ENCODE measurements around the gene LEMD3. TPM values are rescaled to one million over a fixed set of nuclear protein-coding genes. Genes with fewer than 3 reads are reported as not detected.

Gene LEMD3
- total and polyA plus RNA-seq, 4 donors = 29.0 to 53.4 (median 34.5) TPM

- no peak overlapping the region for H3K4me3 ChIP-seq (ENCODE audit: low read depth, low read length)
- DNase-seq (ENCODE audit: low read depth in 4 of 6, low spot score in 6 of 6) = no peak
- H3K4me1 ChIP-seq (ENCODE audit: control insufficient read depth, insufficient read depth, low read length) = no peaks in the 10 kb centered on the region
- H3K36me3 ChIP-seq (ENCODE audit: control insufficient read depth, insufficient read depth, low read length) = no peaks in the 10 kb centered on the region
- H3K27ac ChIP-seq (ENCODE audit: low read depth, low read length) = no peak overlapping the region
- H3K9me3 ChIP-seq (ENCODE audit: control insufficient read depth, insufficient read depth, low read length) = peaks cover 2% of the 10 kb centered on the region
- H3K27me3 ChIP-seq (ENCODE audit: control insufficient read depth, insufficient read depth, low read length) = no peaks in the 10 kb centered on the region
Observed at GRCh38 chr12:65133879-65134278, 35.5 kb upstream of the LEMD3 start.

DNA sequence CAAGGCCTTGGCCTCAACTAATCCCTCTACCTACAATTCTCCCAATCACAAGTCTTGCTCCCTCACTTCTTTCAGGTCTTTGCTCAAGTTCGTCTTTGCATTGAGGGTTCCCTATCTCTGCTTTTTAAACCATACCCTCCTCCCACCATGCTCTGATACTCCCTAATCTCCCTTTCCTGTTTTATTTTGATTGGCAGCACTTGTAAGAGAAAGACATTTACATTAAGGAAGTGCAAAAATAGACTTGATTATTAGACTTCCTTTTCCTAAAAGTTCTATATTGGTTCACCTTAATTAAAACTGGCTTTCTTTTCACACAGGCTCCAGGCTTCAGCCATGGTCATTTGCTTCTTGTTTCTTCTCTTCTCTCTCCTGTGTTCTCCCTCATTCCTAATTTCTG is 30.0 kb upstream of the LEMD3 start:
- Histone ChIP-seq H3K36me3 (ENCODE audit: control insufficient read depth, insufficient read depth, low read length) (no peaks in the 10 kb centered on the region), H3K27ac (ENCODE audit: low read depth, low read length) (no peak overlapping the region), H3K9me3 (ENCODE audit: control insufficient read depth, insufficient read depth, low read length) (peaks cover 2% of the 10 kb centered on the region), H3K4me1 (ENCODE audit: control insufficient read depth, insufficient read depth, low read length) (no peaks in the 10 kb centered on the region), H3K27me3 (ENCODE audit: control insufficient read depth, insufficient read depth, low read length) (peaks cover 4% of the 10 kb centered on the region), H3K4me3 (ENCODE audit: low read depth, low read length) (no peak overlapping the region)
- WGBS (ENCODE audit: insufficient coverage) = 80% methylated on average over 1 of the region's 1 CpG
- no peak for DNase-seq (ENCODE audit: low read depth in 4 of 6, low spot score in 6 of 6)

GRCh38 chr12:65140738-65141137 is 28.6 kb upstream of the LEMD3 start:
- Histone ChIP-seq H3K36me3 (ENCODE audit: control insufficient read depth, insufficient read depth, low read length) (no peaks in the 10 kb centered on the region), H3K27ac (ENCODE audit: low read depth, low read length) (no peak overlapping the region), H3K9me3 (ENCODE audit: control insufficient read depth, insufficient read depth, low read length) (peaks cover 2% of the 10 kb centered on the region), H3K4me1 (ENCODE audit: control insufficient read depth, insufficient read depth, low read length) (no peaks in the 10 kb centered on the region), H3K27me3 (ENCODE audit: control insufficient read depth, insufficient read depth, low read length) (peaks cover 4% of the 10 kb centered on the region), H3K4me3 (ENCODE audit: low read depth, low read length) (no peak overlapping the region)
- DNase-seq (ENCODE audit: low read depth in 4 of 6, low spot score in 6 of 6) = peak in 1 of 6 donors; percentile 5
- WGBS (ENCODE audit: insufficient coverage) = no CpG with 5 or more reads among the region's 1 CpG

GRCh38 chr12:65147312-65147905 is 22.0 kb upstream of the LEMD3 start:
- Histone ChIP-seq H3K27me3 (ENCODE audit: control insufficient read depth, insufficient read depth, low read length) (no peaks in the 10 kb centered on the region), H3K4me3 (ENCODE audit: low read depth, low read length) (no peak overlapping the region), H3K36me3 (ENCODE audit: control insufficient read depth, insufficient read depth, low read length) (no peaks in the 10 kb centered on the region), H3K27ac (ENCODE audit: low read depth, low read length) (no peak overlapping the region), H3K4me1 (ENCODE audit: control insufficient read depth, insufficient read depth, low read length) (no peaks in the 10 kb centered on the region), H3K9me3 (ENCODE audit: control insufficient read depth, insufficient read depth, low read length) (no peaks in the 10 kb centered on the region)
- DNase-seq (ENCODE audit: low read depth in 4 of 6, low spot score in 6 of 6) = peak in 1 of 6 donors; percentile 35
- WGBS (ENCODE audit: insufficient coverage) = no CpG with 5 or more reads among the region's 2 CpGs

DNA sequence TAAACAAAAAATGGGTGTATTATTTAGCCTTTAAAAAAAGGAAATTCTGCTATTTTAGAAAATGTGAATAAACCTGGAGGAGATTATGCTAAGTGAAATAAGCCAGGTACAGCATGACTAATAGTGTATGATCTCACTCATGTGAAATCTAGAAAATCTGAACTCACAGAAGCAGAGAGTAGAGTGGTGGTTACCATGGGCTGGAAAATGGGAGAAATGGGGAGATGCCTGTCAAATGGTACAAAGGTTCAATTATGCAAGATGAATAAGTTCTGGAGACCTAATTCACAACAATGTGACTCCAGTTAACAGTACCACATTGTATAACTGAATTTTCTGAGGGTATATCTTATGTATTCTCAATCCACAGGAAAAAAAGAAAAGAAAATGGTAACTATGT is 17.4 kb upstream of the LEMD3 start:
- H3K9me3 ChIP-seq (ENCODE audit: control insufficient read depth, insufficient read depth, low read length) = no peaks in the 10 kb centered on the region
- H3K36me3 ChIP-seq (ENCODE audit: control insufficient read depth, insufficient read depth, low read length) = no peaks in the 10 kb centered on the region
- no peak for DNase-seq (ENCODE audit: low read depth in 4 of 6, low spot score in 6 of 6)
- H3K4me3 ChIP-seq (ENCODE audit: low read depth, low read length) = no peak overlapping the region
- H3K4me1 ChIP-seq (ENCODE audit: control insufficient read depth, insufficient read depth, low read length) = no peaks in the 10 kb centered on the region
- H3K27me3 ChIP-seq (ENCODE audit: control insufficient read depth, insufficient read depth, low read length) = no peaks in the 10 kb centered on the region
- no peak overlapping the region for H3K27ac ChIP-seq (ENCODE audit: low read depth, low read length)

- no peak overlapping the region for H3K4me3 ChIP-seq (ENCODE audit: low read depth, low read length)
- H3K36me3 ChIP-seq (ENCODE audit: control insufficient read depth, insufficient read depth, low read length) = no peaks in the 10 kb centered on the region
- WGBS (ENCODE audit: insufficient coverage) = no CpG with 5 or more reads among the region's 1 CpG
- H3K27me3 ChIP-seq (ENCODE audit: control insufficient read depth, insufficient read depth, low read length) = no peaks in the 10 kb centered on the region
- no peaks in the 10 kb centered on the region for H3K4me1 ChIP-seq (ENCODE audit: control insufficient read depth, insufficient read depth, low read length)
- DNase-seq (ENCODE audit: low read depth in 4 of 6, low spot score in 6 of 6) = no peak
- no peaks in the 10 kb centered on the region for H3K9me3 ChIP-seq (ENCODE audit: control insufficient read depth, insufficient read depth, low read length)
- no peak overlapping the region for H3K27ac ChIP-seq (ENCODE audit: low read depth, low read length)
Observed at GRCh38 chr12:65152596-65152995, 16.8 kb upstream of the LEMD3 start.

DNA sequence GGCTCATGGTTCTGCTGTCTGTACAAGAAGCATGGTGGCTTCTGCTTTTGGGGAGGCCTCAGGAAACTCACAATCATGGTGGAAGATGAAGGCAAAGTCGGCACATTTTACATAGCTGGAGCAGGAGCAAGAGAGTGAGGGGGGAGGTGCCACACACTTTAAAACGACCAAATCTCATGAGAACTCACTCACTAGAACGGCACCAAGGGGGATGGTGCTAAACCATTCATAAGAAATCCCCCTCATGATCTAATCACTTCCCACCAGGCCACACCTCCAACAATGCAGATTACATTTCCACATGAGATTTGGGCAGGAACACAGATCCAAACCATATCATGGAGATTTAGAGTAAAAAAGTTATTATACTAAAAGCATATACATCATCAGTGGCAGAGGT is 13.6 kb upstream of the LEMD3 start:
- no peaks in the 10 kb centered on the region for H3K9me3 ChIP-seq (ENCODE audit: control insufficient read depth, insufficient read depth, low read length)
- H3K4me3 ChIP-seq (ENCODE audit: low read depth, low read length) = no peak overlapping the region
- WGBS (ENCODE audit: insufficient coverage) = 52% methylated on average over 2 of the region's 3 CpGs
- H3K27ac ChIP-seq (ENCODE audit: low read depth, low read length) = no peak overlapping the region
- H3K27me3 ChIP-seq (ENCODE audit: control insufficient read depth, insufficient read depth, low read length) = no peaks in the 10 kb centered on the region
- H3K36me3 ChIP-seq (ENCODE audit: control insufficient read depth, insufficient read depth, low read length) = no peaks in the 10 kb centered on the region
- DNase-seq (ENCODE audit: low read depth in 4 of 6, low spot score in 6 of 6) = no peak
- no peaks in the 10 kb centered on the region for H3K4me1 ChIP-seq (ENCODE audit: control insufficient read depth, insufficient read depth, low read length)

DNA sequence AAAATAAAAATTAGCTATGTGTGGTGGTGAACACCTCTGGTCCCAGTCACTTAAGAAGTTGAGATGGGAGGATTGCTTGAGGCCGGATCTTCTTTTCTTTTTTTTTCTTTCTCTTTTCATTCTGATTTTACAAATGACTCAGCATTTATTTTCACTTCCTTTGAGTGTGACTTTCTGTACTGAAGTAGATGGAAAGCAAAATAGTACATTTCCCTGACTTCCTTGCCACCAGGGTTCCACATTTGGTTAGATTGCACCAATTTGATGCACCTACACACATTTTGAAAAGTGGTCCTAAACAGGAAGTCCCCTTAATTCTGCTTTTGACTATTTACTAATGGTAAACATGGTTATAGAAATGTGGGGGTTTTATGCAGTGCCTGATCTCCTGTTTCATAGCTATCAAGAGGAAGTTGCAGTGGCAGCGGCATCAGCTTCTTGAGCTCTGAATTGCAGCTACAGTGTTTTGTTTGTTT is 13.0 kb upstream of the LEMD3 start:
- DNase-seq (ENCODE audit: low read depth in 4 of 6, low spot score in 6 of 6) = no peak

DNA sequence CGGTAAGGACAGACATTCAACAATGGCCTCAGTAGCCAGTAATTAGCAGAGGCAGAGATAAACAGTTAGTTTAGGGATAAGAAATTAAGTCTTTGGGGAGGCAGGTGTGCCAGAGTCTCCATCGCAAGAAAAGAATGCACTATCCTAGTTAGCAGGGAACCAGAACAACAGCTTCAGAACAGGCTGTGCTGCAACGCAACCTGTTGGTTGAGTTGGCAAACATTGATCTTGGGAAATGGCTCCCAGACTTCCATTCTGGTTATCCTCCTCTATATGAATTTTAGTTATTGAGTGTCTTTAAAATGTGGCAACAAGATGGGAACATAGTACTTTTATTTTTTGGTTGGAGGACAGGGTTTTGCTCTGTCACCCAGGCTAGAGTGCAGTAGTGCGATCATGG is 12.3 kb upstream of the LEMD3 start:
- no peak overlapping the region for H3K4me3 ChIP-seq (ENCODE audit: low read depth, low read length)
- H3K36me3 ChIP-seq (ENCODE audit: control insufficient read depth, insufficient read depth, low read length) = no peaks in the 10 kb centered on the region
- no peaks in the 10 kb centered on the region for H3K9me3 ChIP-seq (ENCODE audit: control insufficient read depth, insufficient read depth, low read length)
- DNase-seq (ENCODE audit: low read depth in 4 of 6, low spot score in 6 of 6) = no peak
- WGBS (ENCODE audit: insufficient coverage) = 100% methylated on average over 2 of the region's 4 CpGs
- H3K27ac ChIP-seq (ENCODE audit: low read depth, low read length) = no peak overlapping the region
- H3K4me1 ChIP-seq (ENCODE audit: control insufficient read depth, insufficient read depth, low read length) = no peaks in the 10 kb centered on the region
- no peaks in the 10 kb centered on the region for H3K27me3 ChIP-seq (ENCODE audit: control insufficient read depth, insufficient read depth, low read length)

More for the DNA sequence above, 13.0 kb upstream of the LEMD3 start:
- H3K9me3 ChIP-seq (ENCODE audit: control insufficient read depth, insufficient read depth, low read length) = no peaks in the 10 kb centered on the region
- H3K27me3 ChIP-seq (ENCODE audit: control insufficient read depth, insufficient read depth, low read length) = no peaks in the 10 kb centered on the region
- no peak overlapping the region for H3K4me3 ChIP-seq (ENCODE audit: low read depth, low read length)
- no peak overlapping the region for H3K27ac ChIP-seq (ENCODE audit: low read depth, low read length)
- H3K4me1 ChIP-seq (ENCODE audit: control insufficient read depth, insufficient read depth, low read length) = no peaks in the 10 kb centered on the region
- no peaks in the 10 kb centered on the region for H3K36me3 ChIP-seq (ENCODE audit: control insufficient read depth, insufficient read depth, low read length)
- 86% methylated on average over 1 of the region's 2 CpGs for WGBS (ENCODE audit: insufficient coverage)

DNA sequence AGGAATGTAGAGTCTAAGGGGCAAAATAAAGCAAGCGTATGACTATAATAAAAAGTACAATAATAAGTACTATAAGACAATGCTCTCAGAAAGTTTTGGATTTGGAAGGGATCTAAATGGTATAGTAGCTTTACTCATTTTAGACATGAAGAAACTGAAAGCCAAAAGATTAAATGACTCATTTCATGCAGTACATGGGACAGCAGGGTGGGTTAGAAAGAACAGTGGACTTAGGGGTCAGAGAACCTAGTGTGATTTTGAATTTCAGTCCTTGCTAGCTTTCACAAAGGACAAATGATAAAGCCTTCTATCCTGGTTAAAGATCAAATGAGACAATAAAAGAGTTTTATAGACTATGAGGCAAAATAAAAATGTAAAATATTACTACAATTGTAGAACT is 6.8 kb upstream of the LEMD3 start:
- Histone ChIP-seq H3K9me3 (ENCODE audit: control insufficient read depth, insufficient read depth, low read length) (no peaks in the 10 kb centered on the region), H3K4me3 (ENCODE audit: low read depth, low read length) (no peak overlapping the region), H3K27ac (ENCODE audit: low read depth, low read length) (no peak overlapping the region), H3K4me1 (ENCODE audit: control insufficient read depth, insufficient read depth, low read length) (no peaks in the 10 kb centered on the region), H3K36me3 (ENCODE audit: control insufficient read depth, insufficient read depth, low read length) (no peaks in the 10 kb centered on the region), H3K27me3 (ENCODE audit: control insufficient read depth, insufficient read depth, low read length) (no peaks in the 10 kb centered on the region)
- DNase-seq (ENCODE audit: low read depth in 4 of 6, low spot score in 6 of 6) = no peak
- whole genome bisulfite sequencing (ENCODE audit: insufficient coverage) = no CpG with 5 or more reads among the region's 1 CpG
